Heart right ventricle (tissue), 16 donors: ENCODE data around the gene EGLN3. TPM values are rescaled to one million over a fixed set of nuclear protein-coding genes. Genes with fewer than 3 reads are reported as not detected.
"Not testable (repeated sequence)": the region's sequence is repeated elsewhere in the genome, so short reads cannot be mapped to it uniquely, and the experiment has no call there.

Experiments used
- ATAC-seq, 8 donors: fragments of 200-7000 bp; cut with Tn5 transposase; one replicate each; pipeline ENCODE4 v1.9.1; 2020; ENCODE audit warnings: mild to moderate bottlenecking in 8 of 8, moderate library complexity in 8 of 8, moderate number of reproducible peaks in 1 of 8
- DNase-seq, 2 donors: peaks; one replicate each; pipeline ENCODE4 v3.0.0-alpha.2; 2020
- H3K27ac ChIP-seq, 10 donors: fragments of 200-600 bp; sonication (generic) in 2 of 10; one replicate each; pipeline versions ENCODE4 v1.5.0 to v1.8.0; 2020 to 2022; ENCODE audit warnings: mild to moderate bottlenecking in 3 of 10
- H3K27me3 ChIP-seq, 7 donors: fragments of 200-600 bp; one replicate each; pipeline ENCODE4 v1.8.0; 2021 to 2022; ENCODE audit warnings: mild to moderate bottlenecking in 2 of 7
- H3K36me3 ChIP-seq, 9 donors: fragments of 200-600 bp; sonication (generic) in 1 of 9; one replicate each; pipeline versions ENCODE4 v1.5.0 to v1.8.0; 2020 to 2022; ENCODE audit warnings: mild to moderate bottlenecking in 2 of 9
- H3K4me1 ChIP-seq, 9 donors: fragments of 200-600 bp; sonication (generic) in 1 of 9; one replicate each; pipeline versions ENCODE4 v1.5.0 to v1.8.0; 2020 to 2022; ENCODE audit warnings: mild to moderate bottlenecking in 4 of 9
- H3K4me3 ChIP-seq, 10 donors: fragments of 200-600 bp; sonication (generic) in 2 of 10; one replicate each; pipeline versions ENCODE4 v1.5.0 to v1.8.0; 2020 to 2022; ENCODE audit warnings: mild to moderate bottlenecking in 7 of 10, moderate library complexity in 2 of 10
- H3K9me3 ChIP-seq, 11 donors: fragments of 200-600 bp in 10 of 11; sonication (generic) in 2 of 11; one replicate each; pipeline versions ENCODE4 v1.5.0 to v1.8.0; 2013 to 2022; ENCODE audit warnings: mild to moderate bottlenecking in 2 of 11, control low read depth in 1 of 11, moderate library complexity in 1 of 11
- CTCF ChIP-seq, 9 donors: fragments of 200-600 bp; sonication (generic) in 2 of 9; IDR thresholded peaks; one replicate each; pipeline versions ENCODE4 v1.5.0 to v1.8.0; 2021 to 2022; ENCODE audit warnings: antibody characterized with exemption in 9 of 9, mild to moderate bottlenecking in 5 of 9, moderate library complexity in 1 of 9
- WGBS, 2 donors: extraction: QIAGEN DNeasy Blood & Tissue Kit; methylation state at CpG; one replicate each; pipeline ENCODE4 v1.1.7; 2013; ENCODE audit warnings: inconsistent platforms in 1 of 2; 5-methylcytosine and 5-hydroxymethylcytosine counted together
- intact Hi-C, 10 donors: fragments of 100-400 bp; cut with DNase I; formaldehyde crosslinking; loops; one replicate each; pipeline versions ENCODE4 v1.11.1 to v1.14.2; 2022
- polyA plus RNA-seq, 2 donors: library from polyadenylated mRNA; stranded (reverse); fragments of 200-250 nt; gene quantifications; one replicate each; pipeline ENCODE4 v1.2.3, GENCODE V29; 2013
- total RNA-seq, 10 donors: library from RNA; stranded (reverse); fragmentation: NEBNext Ultra II Directional in 3 of 10; extraction: Animal tissue kit (Norgen Biotek cat#: 25700) in 3 of 10; gene quantifications; one replicate each; pipeline versions ENCODE4 v1.2.1 to v1.2.4, GENCODE V29; 2021 to 2023
- donor health status: Arrhythmogenic right ventricular cardiomyopathy.
- donor health status: ischemic (EF 13 %, LVEDD 7.1; RV severe dilation, severe dysfunction).
- donor health status: healthy with polysubstance abuse.
- donor health status: DM: no; HTN: yes; CAD: no.
- donor health status: DM: no; HTN: no; CAD: no.
- donor health status: ischemic (EF 25% LVEDD 6.9; RV normal size, moderate dysfunction).
- donor health status: ischemic (EF 25% LVEDD 5.7; RV mildly dilated, moderate dysfunction).
- donor health status: healthy.
- donor health status: DM: yes; HTN: yes; CAD: no.
- donor health status: Ischemic cardiomyopathy.
- donor health status: ischemic (EF 35%, LVEDD 5.7; RV mildly dilated, moderate dysfunction).
- donor health status: nonischemic (EF 11% LVEDD 7.7; RV severe dilation, severe dysfunction).
- donor health status: DM: yes; HTN: yes; CAD: no.
- donor health status: PGD.
- donor health status: ischemic (EF 29% LVEDD 5.4; RV normal size, mild dysfunction).
- donor health status: nonischemic (EF 23%, LVEDD 6.1; RV moderate dilation, normal function).

Gene EGLN3
- total and polyA plus RNA-seq, 12 donors = 33.7 to 281 (median 169) TPM

- intact Hi-C loops = loop anchor here in 3 of 10 donors (10.0 kb wide), 3 partner anchors 295 to 785 kb away; partner anchors contain the start of gene CFL2 (in 1 of the 3)
These were observed 21.0 kb downstream of the EGLN3 start for GRCh38 chr14:33929799-33930408.

GRCh38 chr14:33928895-33929294, 22.0 kb downstream of the EGLN3 start:
- Histone ChIP-seq H3K9me3 (no peaks in the 10 kb centered on the region), H3K27me3 (no peaks in the 10 kb centered on the region), H3K4me3 (no peak overlapping the region), H3K4me1 (peaks cover 0 to 61% (median 52%) of the 10 kb centered on the region in 9 donors), H3K36me3 (peaks cover 0 to 71% (median 26%) of the 10 kb centered on the region in 9 donors), H3K27ac (peak overlapping the region in 2 of 10 donors; percentile 7 to 32)
- DNase-seq (no peak), ATAC-seq (no peak)
- intact Hi-C loops = no loop called here
- 84 to 85% methylated on average over 8 of the region's 8 CpGs for WGBS, 2 donors
- TF ChIP-seq CTCF (IDR thresholded peaks at IDR 0.05) = no peak

More at GRCh38 chr14:33929799-33930408, 21.0 kb downstream of the EGLN3 start:
- Histone ChIP-seq H3K4me3 (no peak overlapping the region), H3K27me3 (no peaks in the 10 kb centered on the region), H3K36me3 (peaks cover 0 to 61% (median 23%) of the 10 kb centered on the region in 9 donors), H3K9me3 (no peaks in the 10 kb centered on the region), H3K27ac (peak overlapping the region in 4 of 10 donors; percentile 4 to 45 (median 16)), H3K4me1 (peaks cover 0 to 69% (median 53%) of the 10 kb centered on the region in 9 donors)
- TF ChIP-seq CTCF (IDR thresholded peaks at IDR 0.05) = no peak
- ATAC-seq (no peak), DNase-seq (no peak)
- 63 to 73% methylated on average over 2 of the region's 2 CpGs for WGBS, 2 donors

GRCh38 chr14:33927944-33928343, 22.9 kb downstream of the EGLN3 start:
- TF ChIP-seq CTCF (IDR thresholded peaks at IDR 0.05) = no peak
- peaks cover 0 to 52% (median 43%) of the 10 kb centered on the region in 9 donors for H3K4me1 ChIP-seq
- peaks cover 0 to 79% (median 26%) of the 10 kb centered on the region in 9 donors for H3K36me3 ChIP-seq
- ATAC-seq = no peak
- WGBS, 2 donors = 93 to 96% methylated on average over 4 of the region's 4 CpGs
- no peaks in the 10 kb centered on the region for H3K9me3 ChIP-seq
- no peak overlapping the region for H3K4me3 ChIP-seq
- no peaks in the 10 kb centered on the region for H3K27me3 ChIP-seq
- DNase-seq = no peak
- peak overlapping the region in 2 of 10 donors; percentile 7 to 32 for H3K27ac ChIP-seq
- intact Hi-C loops = no loop called here

- H3K9me3 ChIP-seq, H3K4me3 ChIP-seq, H3K27me3 ChIP-seq, H3K27ac ChIP-seq, intact Hi-C loops, ATAC-seq, DNase-seq: not testable (repeated sequence)
- Histone ChIP-seq H3K4me1 (peaks cover 0 to 47% (median 35%) of the 10 kb centered on the region in 9 donors), H3K36me3 (peaks cover 0 to 89% (median 26%) of the 10 kb centered on the region in 9 donors)
- WGBS, 2 donors = 86 to 90% methylated on average over 4 of the region's 4 CpGs
These were observed 23.9 kb downstream of the EGLN3 start for GRCh38 chr14:33926967-33927366.

GRCh38 chr14:33925946-33926345, 24.9 kb downstream of the EGLN3 start:
- Histone ChIP-seq H3K4me1 (peaks cover 0 to 41% (median 26%) of the 10 kb centered on the region in 9 donors), H3K4me3 (no peak overlapping the region), H3K27ac (no peak overlapping the region), H3K9me3 (no peaks in the 10 kb centered on the region), H3K36me3 (peaks cover 0 to 93% (median 26%) of the 10 kb centered on the region in 9 donors), H3K27me3 (no peaks in the 10 kb centered on the region)
- intact Hi-C loops = no loop called here
- DNase-seq = no peak
- ATAC-seq = peak in 1 of 8 donors; percentile 8
- TF ChIP-seq CTCF (IDR thresholded peaks at IDR 0.05) = no peak
